GM18861 (cell line): Measurements from ENCODE around the gene ALDOB.
"Not testable (repeated sequence)": the region's sequence is repeated elsewhere in the genome, so short reads cannot be mapped to it uniquely, and the experiment has no call there.

Source experiments
- ATAC-seq: cut with Tn5 transposase; IDR thresholded peaks from one replicate; pipeline ENCODE4 v1.9.1; 2021; ENCODE audit not compliant: unreplicated experiment

ALDOB gene

GRCh38 chr9:101388507-101388993 lies 47.0 kb downstream of the ALDOB start:
- no peak for ATAC-seq

GRCh38 chr9:101387871-101388506 lies 47.6 kb downstream of the ALDOB start:
- ATAC-seq = peak; percentile 82

GRCh38 chr9:101384873-101385536 lies 50.6 kb downstream of the ALDOB start, which contains the start of gene BAAT:
TSS of gene BAAT (minus strand) at chr9:101385006. CDS start at chr9:101371404, 13,602 bp downstream.
- not testable (repeated sequence) for ATAC-seq

GRCh38 chr9:101383361-101383760 lies 52.2 kb downstream of the ALDOB start:
- no peak for ATAC-seq

- no peak for ATAC-seq
These were observed 53.7 kb downstream of the ALDOB start for GRCh38 chr9:101381833-101382342.

GRCh38 chr9:101381118-101381517 lies 54.5 kb downstream of the ALDOB start:
- ATAC-seq = no peak

GRCh38 chr9:101380295-101380694 lies 55.3 kb downstream of the ALDOB start:
- ATAC-seq = no peak

GRCh38 chr9:101376111-101376848 lies 59.3 kb downstream of the ALDOB start:
- ATAC-seq = no peak

GRCh38 chr9:101375546-101375945 lies 60.0 kb downstream of the ALDOB start:
- ATAC-seq = no peak

GRCh38 chr9:101372327-101373118 lies 63.1 kb downstream of the ALDOB start:
- ATAC-seq = no peak

- no peak for ATAC-seq
These were observed 63.8 kb downstream of the ALDOB start for GRCh38 chr9:101371813-101372212.
